GM12865 (cell line): ENCODE results near the gene AK2.
A peak's percentile ranks its signal among the peaks of the same experiment; 100 is the strongest.
"Not testable (repeated sequence)": the region's sequence is repeated elsewhere in the genome, so short reads cannot be mapped to it uniquely, and the experiment has no call there.

ENCODE experiments used
- DNase-seq: peaks from one replicate; pipeline ENCODE4 v3.0.0; 2010; ENCODE audit warnings: low read depth
- H3K4me3 ChIP-seq: 2 replicates; pipeline ENCODE4 v1.5.1; 2011; ENCODE audit warnings: mild to moderate bottlenecking, low read depth, low read length, control low read depth
- CTCF ChIP-seq: IDR thresholded peaks from 2 replicates; pipeline ENCODE4 v1.5.1; 2011; ENCODE audit warnings: low read length, control low read depth, low read depth, inconsistent platforms; ENCODE audit not compliant: insufficient read depth; ENCODE audit errors: missing control alignments

AK2 gene

DNA sequence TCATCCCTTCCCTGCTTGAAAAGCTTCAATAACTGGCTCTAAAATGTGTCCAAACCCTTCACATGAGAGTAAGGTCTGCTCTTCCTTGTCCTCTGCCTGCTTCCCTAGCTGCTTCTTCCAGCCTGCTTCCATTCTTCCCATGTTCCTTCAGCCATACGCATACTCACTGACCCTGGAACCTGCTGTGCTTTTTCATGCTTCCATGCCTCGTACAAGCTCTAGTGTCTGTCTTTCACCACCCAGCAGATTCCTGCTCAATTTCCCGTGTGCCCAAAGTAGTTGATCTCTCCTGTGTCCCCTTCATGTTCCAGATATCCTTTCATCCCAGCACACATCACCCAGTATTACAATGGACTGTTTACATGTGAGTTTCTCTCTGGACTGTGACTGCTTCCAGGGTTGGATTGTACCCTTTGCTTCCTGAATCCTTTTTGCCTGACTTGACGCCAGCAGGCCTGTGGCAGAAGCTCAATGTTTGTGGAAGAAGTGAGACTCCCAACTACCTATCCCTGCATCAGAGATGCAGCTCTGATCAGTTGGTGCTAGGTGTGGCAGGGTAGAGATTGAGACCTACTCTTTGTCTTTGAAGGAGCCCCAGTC, 36.2 kb downstream of the AK2 start:
- H3K4me3 ChIP-seq = no peak overlapping the region
- no peak for DNase-seq
- no peak for TF ChIP-seq CTCF

DNA sequence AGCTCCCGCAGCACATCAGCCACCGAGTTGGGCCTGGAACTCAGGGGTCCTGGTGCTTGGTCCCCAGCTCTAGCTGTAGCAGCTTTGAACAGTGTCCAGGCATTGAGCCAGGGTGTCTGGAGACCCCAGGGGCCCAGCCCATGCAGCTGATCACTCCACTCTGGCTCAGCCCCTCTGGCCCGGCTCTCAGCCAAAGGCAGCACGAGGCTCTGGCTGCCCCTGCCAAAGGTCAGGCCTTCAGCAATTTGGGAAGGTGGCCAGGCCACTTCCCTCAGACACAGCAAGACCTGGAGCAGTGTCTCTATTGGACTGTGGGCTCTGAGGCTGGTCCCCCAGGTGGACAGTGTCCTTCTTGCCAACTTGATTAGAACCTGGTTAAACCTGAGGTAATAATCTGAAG, 37.7 kb downstream of the AK2 start:
- H3K4me3 ChIP-seq = no peak overlapping the region
- no peak for TF ChIP-seq CTCF
- DNase-seq = no peak

DNA sequence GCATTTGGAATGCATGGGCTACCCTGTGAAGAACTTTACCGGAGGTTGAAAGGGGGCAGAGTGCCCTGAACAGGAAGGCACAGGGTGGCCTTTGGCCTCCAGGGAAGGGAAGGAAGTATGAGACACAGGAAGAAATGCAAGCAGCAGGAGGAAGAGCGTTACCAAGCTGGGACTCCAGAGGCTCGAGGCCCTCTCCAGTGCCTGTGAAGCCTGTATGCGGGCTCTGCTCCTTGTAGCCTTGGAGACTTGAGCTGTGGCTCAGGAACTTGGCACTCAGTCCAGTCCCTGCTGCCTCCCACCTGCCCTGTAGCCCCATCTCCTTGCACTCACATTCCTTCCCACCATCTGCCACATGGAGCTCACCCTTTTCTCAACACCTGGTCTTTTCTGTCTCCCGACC, 38.6 kb downstream of the AK2 start:
- no peak for TF ChIP-seq CTCF
- no peak overlapping the region for H3K4me3 ChIP-seq
- no peak for DNase-seq

DNA sequence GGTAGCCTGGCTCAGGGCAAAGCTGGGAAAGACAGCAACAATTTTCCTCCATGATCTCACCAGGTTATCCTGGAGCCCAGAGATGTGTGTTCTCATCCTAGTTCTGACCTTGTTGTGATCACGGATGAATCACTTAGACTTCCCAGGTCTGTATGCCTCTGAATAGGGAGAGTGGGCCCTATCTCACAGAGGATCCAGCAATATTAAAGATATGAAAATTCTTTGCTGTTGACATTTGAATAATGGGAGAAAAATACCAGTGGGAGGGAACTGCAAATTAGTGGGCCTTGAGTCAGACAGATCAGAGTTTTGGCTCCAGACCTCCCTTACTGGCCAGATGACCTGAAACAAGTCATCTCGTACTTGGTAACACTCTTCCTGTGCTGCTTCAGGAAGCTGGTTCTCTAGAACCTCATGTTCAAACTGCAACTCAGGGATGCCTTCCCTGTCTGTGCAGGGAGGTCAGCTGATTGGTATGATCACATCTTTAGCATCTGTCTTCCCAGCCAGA, 39.2 kb downstream of the AK2 start:
- no peak for TF ChIP-seq CTCF
- H3K4me3 ChIP-seq = no peak overlapping the region
- no peak for DNase-seq

DNA sequence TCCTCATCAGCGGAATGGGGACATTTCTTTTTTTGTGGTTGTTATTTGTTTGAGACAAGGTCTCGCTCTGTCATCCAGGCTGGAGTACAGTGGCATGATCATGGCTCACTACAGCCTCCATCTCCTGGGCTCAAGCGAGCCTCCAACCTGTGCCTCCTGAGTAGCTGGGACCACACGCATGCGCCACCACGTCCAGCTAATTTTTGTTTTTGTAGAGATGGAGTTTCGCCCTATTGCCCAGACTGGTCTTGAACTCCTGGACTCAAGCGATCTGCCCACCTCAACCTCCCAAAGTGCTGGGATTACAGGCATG, 43.4 kb downstream of the AK2 start:
- DNase-seq = not testable (repeated sequence)
- peak overlapping the region; percentile 4; the same call in 1 of the 2 replicates for H3K4me3 ChIP-seq

GRCh38 chr1:32992489-32993323, 44.0 kb downstream of the AK2 start:
- peak; percentile 97 for DNase-seq
- peak overlapping the region; percentile 44 for H3K4me3 ChIP-seq
- no peak for TF ChIP-seq CTCF

- peak; percentile 72 for DNase-seq
- peak overlapping the region; percentile 36 for H3K4me3 ChIP-seq
- no peak for TF ChIP-seq CTCF
These were observed 44.7 kb downstream of the AK2 start for GRCh38 chr1:32991819-32992488.
